ENCODE results near the gene UQCRFS1. TPM values are rescaled to one million over a fixed set of nuclear protein-coding genes. Genes with fewer than 3 reads are reported as not detected.
"Not testable (repeated sequence)": the region's sequence is repeated elsewhere in the genome, so short reads cannot be mapped to it uniquely, and the experiment has no call there.

Gene UQCRFS1
- total RNA-seq, 4 donors from 2014 or later: 24.9 to 45.8 (median 40.1) TPM

GRCh38 chr19:29256516-29256915 lies 43.6 kb upstream of the UQCRFS1 start:
- H3K4me1 ChIP-seq: no peaks in the 10 kb centered on the region
- DNase-seq (ENCODE audit: low spot score in 2 of 2): peak in 1 of 2 donors; percentile 6
- no peaks in the 10 kb centered on the region for H3K9me3 ChIP-seq
- H3K27ac ChIP-seq: no peak overlapping the region
- peaks cover 5% of the 10 kb centered on the region for H3K27me3 ChIP-seq
- TF ChIP-seq POLR2A (IDR thresholded peaks at IDR 0.05) (no peak), CTCF (IDR thresholded peaks at IDR 0.05) (no peak)
- no peak overlapping the region for H3K4me3 ChIP-seq
- 65% methylated on average over 2 of the region's 2 CpGs for WGBS
- H3K36me3 ChIP-seq: no peaks in the 10 kb centered on the region

- Histone ChIP-seq H3K9me3 (no peaks in the 10 kb centered on the region), H3K4me1 (no peaks in the 10 kb centered on the region), H3K27me3 (peaks cover 5% of the 10 kb centered on the region), H3K27ac (no peak overlapping the region), H3K4me3 (no peak overlapping the region), H3K36me3 (no peaks in the 10 kb centered on the region)
- TF ChIP-seq POLR2AphosphoS5 (IDR thresholded peaks at IDR 0.05) (no peak), CTCF (IDR thresholded peaks at IDR 0.05) (no peak), EP300 (IDR thresholded peaks at IDR 0.05) (no peak), POLR2A (IDR thresholded peaks at IDR 0.05) (no peak)
- 93% methylated on average over 8 of the region's 8 CpGs for WGBS
- peak in 1 of 2 donors; percentile 31 for DNase-seq (ENCODE audit: low spot score in 2 of 2)
Measured at GRCh38 chr19:29255912-29256311, 43.0 kb upstream of the UQCRFS1 start.

- Histone ChIP-seq H3K27ac (no peak overlapping the region), H3K27me3 (peaks cover 5% of the 10 kb centered on the region), H3K4me3 (no peak overlapping the region), H3K4me1 (no peaks in the 10 kb centered on the region), H3K36me3 (no peaks in the 10 kb centered on the region), H3K9me3 (no peaks in the 10 kb centered on the region)
- WGBS: 76% methylated on average over 9 of the region's 9 CpGs
- TF ChIP-seq POLR2A (IDR thresholded peaks at IDR 0.05) (no peak), CTCF (IDR thresholded peaks at IDR 0.05) (no peak), EP300 (IDR thresholded peaks at IDR 0.05) (no peak), POLR2AphosphoS5 (IDR thresholded peaks at IDR 0.05) (no peak)
- DNase-seq (ENCODE audit: low spot score in 2 of 2): peak in 1 of 2 donors; percentile 38
Measured at GRCh38 chr19:29255006-29255405, 42.1 kb upstream of the UQCRFS1 start.

- not testable (repeated sequence) for H3K27me3 ChIP-seq; H3K4me1 ChIP-seq; DNase-seq (ENCODE audit: low spot score in 2 of 2); H3K9me3 ChIP-seq; H3K36me3 ChIP-seq; H3K4me3 ChIP-seq; H3K27ac ChIP-seq
- WGBS: 75% methylated on average over 3 of the region's 3 CpGs
Measured at GRCh38 chr19:29249798-29250197, 36.8 kb upstream of the UQCRFS1 start.

GRCh38 chr19:29248332-29248844 lies 35.4 kb upstream of the UQCRFS1 start:
- Histone ChIP-seq H3K4me1 (peaks cover 5% of the 10 kb centered on the region), H3K9me3 (no peaks in the 10 kb centered on the region), H3K27ac (no peak overlapping the region), H3K4me3 (no peak overlapping the region), H3K36me3 (no peaks in the 10 kb centered on the region), H3K27me3 (no peaks in the 10 kb centered on the region)
- 60% methylated on average over 4 of the region's 9 CpGs for WGBS
- DNase-seq (ENCODE audit: low spot score in 2 of 2): peak in 1 of 2 donors; percentile 32
- TF ChIP-seq POLR2A (IDR thresholded peaks at IDR 0.05) (no peak), CTCF (IDR thresholded peaks at IDR 0.05) (no peak), POLR2AphosphoS5 (IDR thresholded peaks at IDR 0.05) (no peak), EP300 (IDR thresholded peaks at IDR 0.05) (no peak)

DNA sequence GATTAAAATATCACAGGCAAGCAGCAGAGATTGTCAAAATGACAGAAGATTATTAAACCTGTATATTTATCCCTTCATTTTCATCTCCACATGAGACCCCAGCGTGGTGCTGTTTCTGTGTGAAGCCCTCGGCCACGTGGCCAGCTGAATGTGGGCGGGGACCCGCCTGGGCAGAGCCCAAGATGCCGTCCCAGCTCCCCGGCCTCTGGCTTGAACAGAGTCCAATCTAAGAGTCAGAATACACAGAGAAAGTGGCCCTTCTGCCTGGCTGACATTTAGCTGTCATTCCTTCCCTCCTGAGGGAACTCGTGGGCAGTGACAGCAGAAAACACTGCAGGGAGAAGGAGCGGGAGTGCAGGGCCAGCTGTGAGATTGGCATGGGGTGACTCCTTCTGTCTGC lies 34.9 kb upstream of the UQCRFS1 start:
- Histone ChIP-seq H3K27ac (no peak overlapping the region), H3K4me3 (no peak overlapping the region), H3K9me3 (no peaks in the 10 kb centered on the region), H3K36me3 (no peaks in the 10 kb centered on the region), H3K4me1 (peaks cover 5% of the 10 kb centered on the region), H3K27me3 (no peaks in the 10 kb centered on the region)
- DNase-seq (ENCODE audit: low spot score in 2 of 2): peak in 1 of 2 donors; percentile 38
- TF ChIP-seq CTCF (IDR thresholded peaks at IDR 0.05) (no peak), POLR2A (IDR thresholded peaks at IDR 0.05) (no peak), EP300 (IDR thresholded peaks at IDR 0.05) (no peak), POLR2AphosphoS5 (IDR thresholded peaks at IDR 0.05) (no peak)
- WGBS: 15% methylated on average over 5 of the region's 9 CpGs
